Kidney epithelial cell (primary cell): ENCODE data around the gene CASKIN1. TPM values are rescaled to one million over a fixed set of nuclear protein-coding genes. Genes with fewer than 3 reads are reported as not detected.

Source experiments
- DNase-seq: peaks from one replicate; pipeline ENCODE4 v3.0.0-alpha.2; 2010; ENCODE audit warnings: low read depth
- H3K27me3 ChIP-seq: 2 replicates; pipeline ENCODE4 v1.6.0; 2011; ENCODE audit warnings: low read length; ENCODE audit not compliant: control insufficient read depth, insufficient read depth
- H3K36me3 ChIP-seq: 2 replicates; pipeline ENCODE4 v1.5.1; 2011; ENCODE audit warnings: low read length; ENCODE audit not compliant: control insufficient read depth, insufficient read depth
- H3K4me3 ChIP-seq: 2 replicates; pipeline ENCODE4 v1.5.1; 2011; ENCODE audit warnings: low read depth, mild to moderate bottlenecking, control low read depth, low read length
- total RNA-seq: library from RNA; depleted of rRNA; stranded (reverse); fragments of >200 nt; gene quantifications from 2 replicates; pipeline ENCODE4 v1.2.3, GENCODE V29; 2015
- TF ChIP-seq, protein P1 (sequence below): IDR thresholded peaks from 2 replicates; pipeline ENCODE4 v1.5.1; 2011; ENCODE audit warnings: mild to moderate bottlenecking, moderate library complexity, low read length, control low read depth, inconsistent platforms; ENCODE audit not compliant: insufficient read depth, poor library complexity, severe bottlenecking

The CASKIN1 gene
- total RNA-seq, 1 donor from 2014 or later: 0.08 TPM

DNA sequence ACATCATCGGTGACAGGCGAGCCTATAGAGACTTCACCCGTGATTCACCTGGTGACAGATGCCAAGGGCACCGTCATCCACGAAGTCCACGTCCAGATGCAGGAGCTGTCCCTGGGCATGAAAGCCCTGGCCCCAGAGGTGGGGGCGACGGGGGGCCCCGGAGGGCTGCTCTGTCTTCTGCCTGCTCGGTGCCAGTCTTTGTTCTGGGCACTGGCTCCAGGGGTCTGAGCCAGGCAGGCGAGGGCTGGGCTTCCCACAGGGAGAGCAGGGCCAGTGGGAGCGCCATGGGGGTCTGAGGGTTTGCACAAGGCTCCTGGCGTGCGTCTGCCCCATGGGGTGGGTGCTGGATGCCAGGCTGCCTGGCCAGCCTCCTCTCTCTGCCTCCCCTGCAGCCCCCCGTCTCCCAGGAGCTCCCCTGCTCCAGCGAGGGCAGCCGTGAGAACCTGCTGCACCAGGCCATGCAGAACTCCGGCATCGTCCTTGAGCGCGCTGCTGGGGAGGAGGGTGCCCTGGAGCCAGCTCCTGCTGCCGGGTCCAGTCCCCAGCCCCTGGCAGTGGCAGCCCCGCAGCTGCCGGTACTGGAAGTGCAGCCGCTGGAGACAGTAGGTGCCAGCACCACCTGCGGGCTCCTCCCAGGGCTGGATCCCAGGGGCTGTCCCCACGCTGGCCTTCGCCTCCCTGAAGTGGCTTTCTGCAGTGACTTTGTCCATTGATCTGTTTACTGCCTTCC lies 36.8 kb upstream of the CASKIN1 start:
- Histone ChIP-seq H3K4me3 (no peak overlapping the region), H3K36me3 (peaks cover 3% of the 10 kb centered on the region), H3K27me3 (peaks cover 24% of the 10 kb centered on the region)
- TF ChIP-seq, protein P1, sequence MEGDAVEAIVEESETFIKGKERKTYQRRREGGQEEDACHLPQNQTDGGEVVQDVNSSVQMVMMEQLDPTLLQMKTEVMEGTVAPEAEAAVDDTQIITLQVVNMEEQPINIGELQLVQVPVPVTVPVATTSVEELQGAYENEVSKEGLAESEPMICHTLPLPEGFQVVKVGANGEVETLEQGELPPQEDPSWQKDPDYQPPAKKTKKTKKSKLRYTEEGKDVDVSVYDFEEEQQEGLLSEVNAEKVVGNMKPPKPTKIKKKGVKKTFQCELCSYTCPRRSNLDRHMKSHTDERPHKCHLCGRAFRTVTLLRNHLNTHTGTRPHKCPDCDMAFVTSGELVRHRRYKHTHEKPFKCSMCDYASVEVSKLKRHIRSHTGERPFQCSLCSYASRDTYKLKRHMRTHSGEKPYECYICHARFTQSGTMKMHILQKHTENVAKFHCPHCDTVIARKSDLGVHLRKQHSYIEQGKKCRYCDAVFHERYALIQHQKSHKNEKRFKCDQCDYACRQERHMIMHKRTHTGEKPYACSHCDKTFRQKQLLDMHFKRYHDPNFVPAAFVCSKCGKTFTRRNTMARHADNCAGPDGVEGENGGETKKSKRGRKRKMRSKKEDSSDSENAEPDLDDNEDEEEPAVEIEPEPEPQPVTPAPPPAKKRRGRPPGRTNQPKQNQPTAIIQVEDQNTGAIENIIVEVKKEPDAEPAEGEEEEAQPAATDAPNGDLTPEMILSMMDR: no peak
- DNase-seq: no peak

DNA sequence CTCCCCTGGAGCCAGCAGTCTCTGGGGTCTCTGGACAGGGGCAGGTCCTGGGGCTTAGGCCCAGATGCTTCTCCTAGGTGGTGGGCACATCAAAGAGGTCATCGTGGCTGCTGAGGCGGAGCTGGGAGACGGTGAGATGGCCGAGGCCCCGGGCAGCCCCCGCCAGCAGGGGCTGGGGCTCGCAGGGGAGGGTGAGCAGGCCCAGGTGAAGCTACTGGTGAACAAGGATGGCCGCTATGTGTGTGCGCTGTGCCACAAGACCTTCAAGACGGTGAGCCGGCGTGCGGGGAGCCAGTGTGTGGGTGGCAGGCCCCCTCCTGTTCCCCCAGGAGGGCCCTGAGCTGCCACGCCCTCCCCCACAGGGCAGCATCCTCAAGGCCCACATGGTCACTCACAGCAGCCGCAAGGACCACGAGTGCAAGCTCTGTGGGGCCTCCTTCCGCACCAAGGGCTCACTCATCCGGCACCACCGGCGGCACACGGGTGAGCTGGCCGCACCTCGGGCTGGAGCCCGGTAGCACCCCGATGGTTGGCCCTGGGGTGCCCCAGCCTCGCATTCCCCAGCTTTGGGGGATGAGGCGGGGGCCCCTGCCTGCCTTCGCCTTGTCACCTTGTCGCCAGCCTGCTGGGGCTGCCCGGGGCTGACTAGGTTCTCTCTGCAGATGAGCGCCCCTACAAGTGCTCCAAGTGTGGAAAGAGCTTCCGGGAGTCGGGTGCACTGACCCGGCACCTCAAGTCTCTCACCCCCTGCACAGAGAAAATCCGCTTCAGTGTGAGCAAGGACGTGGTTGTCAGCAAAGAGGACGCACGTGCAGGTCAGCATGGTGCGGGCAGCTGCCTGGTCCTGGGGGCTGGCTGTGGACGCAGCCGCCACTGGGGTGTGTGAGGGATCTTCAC lies 35.9 kb upstream of the CASKIN1 start:
- peaks cover 3% of the 10 kb centered on the region for H3K36me3 ChIP-seq
- TF ChIP-seq, protein P1: no peak
- no peak for DNase-seq

DNA sequence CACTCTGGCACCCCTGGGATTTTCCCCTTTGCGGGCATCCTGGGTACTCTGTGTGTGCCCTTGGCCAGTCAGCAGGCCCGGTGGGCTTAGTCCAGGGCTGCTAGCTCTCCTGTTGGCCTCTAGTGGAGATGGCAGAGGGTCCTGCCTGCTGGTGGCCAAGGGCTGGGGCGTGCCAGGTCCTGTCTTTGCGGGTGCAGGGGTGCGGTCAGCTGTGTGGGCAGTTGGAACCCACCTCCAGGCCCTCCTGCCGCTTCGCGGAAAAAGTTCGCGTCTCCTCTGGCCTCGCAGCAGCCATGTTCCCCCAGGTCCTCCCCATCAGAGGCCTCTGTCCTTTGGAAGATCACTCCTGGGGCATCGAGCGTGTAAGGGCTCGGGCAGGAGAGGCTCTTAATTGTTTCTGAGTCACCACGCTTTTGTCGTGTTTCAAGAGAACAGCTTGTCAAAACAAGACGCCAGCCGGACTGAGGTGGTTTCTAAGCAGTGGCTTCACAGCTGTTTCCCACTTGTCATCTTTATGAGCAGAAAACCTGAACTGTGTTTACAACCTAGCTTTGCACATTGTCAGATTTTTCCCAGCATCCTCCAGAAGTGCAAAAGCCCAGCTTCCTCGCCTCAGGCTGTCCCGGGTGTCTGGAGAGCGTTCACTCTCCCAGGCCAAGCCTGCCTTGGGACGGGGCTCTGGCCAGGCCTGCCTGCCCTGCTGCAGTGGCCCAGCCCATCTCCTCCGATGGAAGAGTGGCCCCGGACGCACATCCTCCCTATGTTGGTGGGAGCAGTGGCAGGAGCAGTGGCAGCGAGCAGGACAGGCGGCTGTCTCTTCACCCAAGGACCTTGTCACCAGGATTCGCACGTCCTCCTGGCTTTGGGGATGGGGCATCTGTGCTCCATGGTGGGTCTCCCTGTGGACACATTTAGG lies 34.9 kb upstream of the CASKIN1 start:
- H3K4me3 ChIP-seq: no peak overlapping the region
- DNase-seq: no peak
- TF ChIP-seq, protein P1: no peak
- peaks cover 5% of the 10 kb centered on the region for H3K27me3 ChIP-seq
- peaks cover 3% of the 10 kb centered on the region for H3K36me3 ChIP-seq

More for the DNA sequence above, 35.9 kb upstream of the CASKIN1 start:
- H3K4me3 ChIP-seq: no peak overlapping the region
- H3K27me3 ChIP-seq: peaks cover 15% of the 10 kb centered on the region

DNA sequence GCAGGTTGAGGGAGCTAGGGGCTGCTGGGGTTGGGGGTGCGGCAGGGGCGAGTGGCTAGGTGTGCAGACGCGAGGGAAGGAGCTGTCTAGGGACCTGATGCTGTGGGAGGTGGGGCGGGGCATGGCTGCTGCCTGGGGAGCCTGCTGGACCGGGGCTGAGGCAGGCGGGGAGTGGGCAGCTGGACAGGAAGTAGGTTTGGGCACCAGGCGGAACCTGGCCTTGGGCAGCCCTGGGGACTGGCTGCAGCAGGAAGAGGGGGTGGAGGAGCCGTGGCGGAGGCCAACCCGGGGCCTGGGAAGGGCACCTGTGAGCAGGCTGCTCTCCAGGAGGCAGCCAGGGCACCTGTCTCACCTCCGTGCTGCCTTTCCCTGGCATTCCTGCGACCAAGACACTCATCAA lies 34.0 kb upstream of the CASKIN1 start:
- no peak for DNase-seq
- Histone ChIP-seq H3K4me3 (no peak overlapping the region), H3K36me3 (peaks cover 2% of the 10 kb centered on the region), H3K27me3 (no peaks in the 10 kb centered on the region)
- TF ChIP-seq, protein P1: no peak

DNA sequence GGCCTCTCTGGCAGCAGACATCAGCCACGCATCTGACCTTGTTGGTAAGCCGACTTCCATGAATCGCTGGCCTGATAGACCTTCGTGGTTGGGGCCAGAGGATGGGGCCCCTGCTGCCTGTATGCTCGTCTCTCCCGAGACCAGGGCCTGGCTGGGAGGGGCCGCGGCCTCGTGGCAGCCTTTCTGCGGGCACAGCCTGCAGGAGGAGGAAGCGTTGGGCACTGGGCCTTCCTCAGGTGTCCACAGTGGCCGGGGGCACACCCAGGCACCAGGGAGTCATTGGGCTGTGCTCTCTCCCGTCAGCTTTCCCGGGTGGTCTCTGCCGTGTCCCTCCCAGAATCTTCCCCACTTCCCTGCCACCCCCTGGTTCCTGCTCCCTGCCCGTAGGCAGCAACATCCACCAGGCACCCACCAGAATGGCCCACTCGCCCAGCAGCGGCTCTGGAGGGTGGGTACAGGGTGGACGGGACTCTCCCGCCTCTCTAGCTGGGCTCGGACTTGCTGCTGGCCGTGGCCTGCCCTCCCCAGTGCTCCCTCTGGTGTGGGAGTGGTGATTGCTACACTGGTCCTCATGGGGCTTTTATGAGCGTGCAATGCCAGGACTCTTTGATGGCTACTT lies 33.3 kb upstream of the CASKIN1 start:
- no peak for DNase-seq
- H3K27me3 ChIP-seq: no peaks in the 10 kb centered on the region
- TF ChIP-seq, protein P1: no peak
- H3K36me3 ChIP-seq: no peaks in the 10 kb centered on the region
- H3K4me3 ChIP-seq: no peak overlapping the region
